Embryonic facial prominence (tissue), 1 donor: Measurements from ENCODE around the gene S100A7A.
"Not testable (repeated sequence)": the region's sequence is repeated elsewhere in the genome, so short reads cannot be mapped to it uniquely, and the experiment has no call there.

Source experiments
- DNase-seq: peaks from one replicate; pipeline ENCODE4 v3.0.0-alpha.2; 2016; ENCODE audit errors: extremely low spot score

S100A7A gene

GRCh38 chr1:153422450-153423068 lies 6.2 kb downstream of the S100A7A start:
- peak; percentile 65 for DNase-seq

- no peak for DNase-seq
Observed at GRCh38 chr1:153426809-153427208, 10.5 kb downstream of the S100A7A start.

GRCh38 chr1:153428073-153428638 lies 11.8 kb downstream of the S100A7A start:
- DNase-seq = no peak

- DNase-seq = no peak
Observed at GRCh38 chr1:153428791-153429190, 12.5 kb downstream of the S100A7A start.

- DNase-seq = no peak
Observed at GRCh38 chr1:153429266-153430165, 13.2 kb downstream of the S100A7A start.

GRCh38 chr1:153430166-153430553 lies 13.8 kb downstream of the S100A7A start:
- no peak for DNase-seq

- DNase-seq = no peak
Observed at GRCh38 chr1:153430561-153430960, 14.2 kb downstream of the S100A7A start.

- DNase-seq = no peak
Observed at GRCh38 chr1:153431002-153431401, 14.7 kb downstream of the S100A7A start.

- no peak for DNase-seq
Observed at GRCh38 chr1:153431427-153431826, 15.1 kb downstream of the S100A7A start.

GRCh38 chr1:153431928-153432327 lies 15.6 kb downstream of the S100A7A start:
- DNase-seq = no peak

GRCh38 chr1:153432874-153433681 lies 16.8 kb downstream of the S100A7A start:
- DNase-seq = no peak

- DNase-seq = no peak
Observed at GRCh38 chr1:153434746-153435455, 18.6 kb downstream of the S100A7A start.

- DNase-seq = no peak
Observed at GRCh38 chr1:153437236-153437635, 20.9 kb downstream of the S100A7A start.

GRCh38 chr1:153438599-153438998 lies 22.3 kb downstream of the S100A7A start:
- no peak for DNase-seq

GRCh38 chr1:153439273-153439672 lies 23.0 kb downstream of the S100A7A start:
- no peak for DNase-seq

- DNase-seq = no peak
Observed at GRCh38 chr1:153441238-153441755, 25.0 kb downstream of the S100A7A start.

- no peak for DNase-seq
Observed at GRCh38 chr1:153443486-153443885, 27.2 kb downstream of the S100A7A start.

- no peak for DNase-seq
Observed at GRCh38 chr1:153444078-153444477, 27.8 kb downstream of the S100A7A start.

GRCh38 chr1:153447498-153448170 lies 31.3 kb downstream of the S100A7A start:
- DNase-seq = no peak

GRCh38 chr1:153448851-153449250 lies 32.5 kb downstream of the S100A7A start:
- DNase-seq = not testable (repeated sequence)
